Chondrocyte (in vitro differentiated cells): ENCODE data around the gene ANKFY1. TPM values are rescaled to one million over a fixed set of nuclear protein-coding genes. Genes with fewer than 3 reads are reported as not detected.
A peak's percentile ranks its signal among the peaks of the same experiment; 100 is the strongest.

Experiments used
- DNase-seq: peaks from one replicate; pipeline ENCODE4 v3.0.0; 2021; ENCODE audit warnings: mixed read lengths, low spot score
- H3K27ac Mint-ChIP-seq: one replicate; pipeline ENCODE4 v1.8.0; 2021; ENCODE audit warnings: mild to moderate bottlenecking, moderate library complexity, mixed read lengths; ENCODE audit not compliant: unreplicated experiment
- H3K27me3 Mint-ChIP-seq: 2 replicates; pipeline ENCODE4 v1.8.0; 2021; ENCODE audit warnings: low read depth, mixed read lengths
- H3K36me3 Mint-ChIP-seq: 2 replicates; pipeline ENCODE4 v1.8.0; 2021; ENCODE audit warnings: low read depth, mixed read lengths
- H3K4me1 Mint-ChIP-seq: 2 replicates; pipeline ENCODE4 v1.8.0; 2021; ENCODE audit warnings: low read depth, mild to moderate bottlenecking, mixed read lengths
- H3K4me3 Mint-ChIP-seq: one replicate; pipeline ENCODE4 v1.8.0; 2021; ENCODE audit warnings: mild to moderate bottlenecking, moderate library complexity, mixed read lengths; ENCODE audit not compliant: unreplicated experiment
- H3K9me3 Mint-ChIP-seq: 2 replicates; pipeline ENCODE4 v1.8.0; 2021; ENCODE audit warnings: low read depth, mixed read lengths
- total RNA-seq: library from RNA; stranded (reverse); gene quantifications from 3 replicates; pipeline ENCODE4 v1.2.1, GENCODE V29; 2021
- TF ChIP-seq, protein P1 (sequence below): fragments of 200-600 bp; sonication (generic); IDR thresholded peaks from 2 replicates; pipeline ENCODE4 v1.5.0; 2021; ENCODE audit warnings: antibody characterized with exemption, mild to moderate bottlenecking, moderate library complexity

The ANKFY1 gene
- total RNA-seq, 1 donor from 2014 or later, result 44.7 TPM

DNA sequence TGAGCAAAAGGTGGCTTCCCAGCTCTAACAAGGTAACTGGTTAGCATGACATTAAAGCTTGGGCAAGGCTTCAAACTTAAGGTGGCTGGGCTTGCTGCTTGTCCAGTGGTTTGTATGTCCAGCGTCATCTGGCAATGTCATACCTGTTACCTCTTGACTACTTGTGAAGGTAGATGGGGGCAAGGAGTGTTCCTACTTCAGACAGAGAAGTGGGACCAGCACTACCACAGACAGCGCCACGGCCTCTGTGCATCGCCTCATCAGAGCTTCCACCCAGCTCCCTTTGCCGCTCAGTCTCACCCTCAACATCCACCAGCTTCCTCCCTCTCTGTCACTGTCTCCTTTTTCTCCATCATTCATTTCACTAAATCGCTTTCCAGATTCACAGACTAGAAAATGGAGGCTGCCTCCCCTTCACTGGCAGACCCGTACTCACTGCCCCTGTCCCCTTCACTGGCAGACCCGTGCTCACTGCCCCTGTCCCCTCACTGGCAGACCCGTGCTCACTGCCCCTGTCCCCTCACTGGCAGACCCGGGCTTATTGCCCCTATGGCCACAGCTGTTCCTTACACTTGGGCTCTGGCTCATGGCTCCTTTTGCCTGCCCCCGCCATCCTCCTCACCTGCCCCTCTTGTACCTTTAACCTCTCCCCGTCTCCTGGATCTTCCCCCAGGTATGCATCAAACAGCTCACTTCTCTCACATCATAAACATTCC lies 106.0 kb downstream of the ANKFY1 start:
- no peaks in the 10 kb centered on the region for H3K9me3 Mint-ChIP-seq
- no peak overlapping the region for H3K4me3 Mint-ChIP-seq
- peaks cover 4% of the 10 kb centered on the region for H3K36me3 Mint-ChIP-seq
- H3K4me1 Mint-ChIP-seq, result peaks cover 19% of the 10 kb centered on the region
- TF ChIP-seq, protein P1, sequence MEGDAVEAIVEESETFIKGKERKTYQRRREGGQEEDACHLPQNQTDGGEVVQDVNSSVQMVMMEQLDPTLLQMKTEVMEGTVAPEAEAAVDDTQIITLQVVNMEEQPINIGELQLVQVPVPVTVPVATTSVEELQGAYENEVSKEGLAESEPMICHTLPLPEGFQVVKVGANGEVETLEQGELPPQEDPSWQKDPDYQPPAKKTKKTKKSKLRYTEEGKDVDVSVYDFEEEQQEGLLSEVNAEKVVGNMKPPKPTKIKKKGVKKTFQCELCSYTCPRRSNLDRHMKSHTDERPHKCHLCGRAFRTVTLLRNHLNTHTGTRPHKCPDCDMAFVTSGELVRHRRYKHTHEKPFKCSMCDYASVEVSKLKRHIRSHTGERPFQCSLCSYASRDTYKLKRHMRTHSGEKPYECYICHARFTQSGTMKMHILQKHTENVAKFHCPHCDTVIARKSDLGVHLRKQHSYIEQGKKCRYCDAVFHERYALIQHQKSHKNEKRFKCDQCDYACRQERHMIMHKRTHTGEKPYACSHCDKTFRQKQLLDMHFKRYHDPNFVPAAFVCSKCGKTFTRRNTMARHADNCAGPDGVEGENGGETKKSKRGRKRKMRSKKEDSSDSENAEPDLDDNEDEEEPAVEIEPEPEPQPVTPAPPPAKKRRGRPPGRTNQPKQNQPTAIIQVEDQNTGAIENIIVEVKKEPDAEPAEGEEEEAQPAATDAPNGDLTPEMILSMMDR, result no peak
- no peak overlapping the region for H3K27ac Mint-ChIP-seq
- DNase-seq, result no peak
- H3K27me3 Mint-ChIP-seq, result no peaks in the 10 kb centered on the region

DNA sequence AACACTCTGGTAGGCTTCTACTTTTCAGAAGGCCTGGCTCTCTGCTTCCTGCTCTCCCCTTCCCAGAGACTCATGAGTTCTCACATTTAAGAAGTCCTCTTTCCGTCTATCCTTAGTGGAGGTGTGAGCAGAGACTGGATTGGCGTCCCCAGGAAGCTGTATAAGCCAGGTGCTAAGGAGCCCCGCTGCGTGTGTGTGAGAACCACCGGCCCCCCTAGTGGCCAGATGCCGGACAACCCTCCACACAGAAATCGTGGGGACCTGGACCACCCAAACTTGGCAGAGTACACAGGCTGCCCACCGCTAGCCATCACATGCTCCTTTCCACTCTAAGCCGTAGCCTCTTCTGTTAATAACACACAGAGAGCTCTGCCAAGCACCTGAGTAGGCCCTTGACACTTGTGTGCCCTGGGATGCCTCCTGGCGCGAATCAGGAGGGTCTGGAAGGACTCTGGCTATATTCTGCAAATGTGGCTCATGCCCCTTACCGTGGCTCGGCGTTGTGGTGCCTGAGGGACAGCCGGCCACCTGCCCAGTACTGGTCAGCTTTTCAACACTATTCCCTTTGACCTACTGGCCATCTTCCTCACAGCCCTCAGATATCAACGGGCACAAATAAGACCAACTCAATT lies 106.9 kb downstream of the ANKFY1 start:
- no peak for DNase-seq
- H3K4me3 Mint-ChIP-seq, result no peak overlapping the region
- no peak overlapping the region for H3K27ac Mint-ChIP-seq
- peaks cover 15% of the 10 kb centered on the region for H3K4me1 Mint-ChIP-seq
- H3K9me3 Mint-ChIP-seq, result no peaks in the 10 kb centered on the region
- H3K27me3 Mint-ChIP-seq, result no peaks in the 10 kb centered on the region
- H3K36me3 Mint-ChIP-seq, result peaks cover 3% of the 10 kb centered on the region
- TF ChIP-seq, protein P1, result peak; percentile 26

DNA sequence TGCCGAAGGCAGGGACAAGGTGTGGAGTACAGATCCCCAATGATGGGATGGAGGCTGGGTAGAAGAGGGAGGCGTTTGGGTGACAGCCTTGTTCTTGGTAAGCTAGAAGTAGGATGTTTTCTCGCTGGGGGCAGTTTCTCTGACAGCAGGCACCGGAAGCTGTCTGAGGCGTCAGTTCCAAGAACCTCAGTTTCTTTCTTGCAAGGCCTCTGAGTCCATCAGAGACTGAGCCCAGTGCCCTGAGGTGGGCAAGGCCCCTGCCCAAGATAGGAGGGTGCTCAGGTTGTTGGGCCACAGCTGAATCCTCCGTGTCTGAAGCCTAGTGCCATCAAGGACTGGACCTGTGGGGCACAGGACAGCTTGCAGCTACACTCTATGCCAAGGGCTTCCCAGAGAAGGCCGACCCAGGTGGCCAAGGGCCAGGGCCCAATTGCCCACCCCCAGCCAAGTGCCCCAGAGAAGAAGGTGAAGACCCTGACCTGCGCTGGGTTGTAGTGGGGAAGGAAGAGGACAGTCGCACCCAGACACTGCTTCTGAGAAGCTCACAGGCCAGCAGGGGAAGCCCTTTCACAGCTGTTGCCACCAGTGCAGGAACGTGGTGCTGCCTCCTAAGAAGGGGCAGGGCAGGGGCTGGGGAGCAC lies 107.7 kb downstream of the ANKFY1 start:
- TF ChIP-seq, protein P1, result no peak
- H3K4me1 Mint-ChIP-seq, result peaks cover 7% of the 10 kb centered on the region

DNA sequence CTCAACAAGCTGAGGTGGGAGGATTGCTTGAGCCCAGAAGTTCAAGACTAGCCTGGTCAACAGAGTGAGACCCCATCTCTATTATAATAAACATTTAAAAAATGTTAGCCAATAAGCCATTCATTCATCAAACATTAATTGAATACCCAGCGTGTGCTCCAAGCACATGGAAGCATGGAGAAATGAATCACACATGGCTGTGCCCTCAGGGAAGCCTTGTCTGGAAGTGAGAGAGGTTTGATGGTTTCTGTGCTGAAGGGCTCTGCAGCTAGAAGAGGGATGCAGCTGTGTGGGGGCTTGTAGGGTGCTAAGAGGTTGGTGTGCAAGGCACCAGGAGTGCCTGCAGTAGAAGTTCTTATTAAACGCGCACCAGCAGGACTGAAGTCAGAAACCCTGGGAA lies 109.6 kb downstream of the ANKFY1 start:
- TF ChIP-seq, protein P1, result no peak
- no peak overlapping the region for H3K4me3 Mint-ChIP-seq
- no peak for DNase-seq
- H3K27ac Mint-ChIP-seq, result no peak overlapping the region
- H3K36me3 Mint-ChIP-seq, result peaks cover 6% of the 10 kb centered on the region
- H3K4me1 Mint-ChIP-seq, result peaks cover 3% of the 10 kb centered on the region
- no peaks in the 10 kb centered on the region for H3K9me3 Mint-ChIP-seq
- H3K27me3 Mint-ChIP-seq, result no peaks in the 10 kb centered on the region

More for the DNA sequence above, 107.7 kb downstream of the ANKFY1 start:
- Mint-ChIP-seq H3K9me3 (no peaks in the 10 kb centered on the region), H3K36me3 (peaks cover 4% of the 10 kb centered on the region), H3K27me3 (no peaks in the 10 kb centered on the region), H3K4me3 (no peak overlapping the region), H3K27ac (peak overlapping the region; percentile 58)
- DNase-seq, result no peak

DNA sequence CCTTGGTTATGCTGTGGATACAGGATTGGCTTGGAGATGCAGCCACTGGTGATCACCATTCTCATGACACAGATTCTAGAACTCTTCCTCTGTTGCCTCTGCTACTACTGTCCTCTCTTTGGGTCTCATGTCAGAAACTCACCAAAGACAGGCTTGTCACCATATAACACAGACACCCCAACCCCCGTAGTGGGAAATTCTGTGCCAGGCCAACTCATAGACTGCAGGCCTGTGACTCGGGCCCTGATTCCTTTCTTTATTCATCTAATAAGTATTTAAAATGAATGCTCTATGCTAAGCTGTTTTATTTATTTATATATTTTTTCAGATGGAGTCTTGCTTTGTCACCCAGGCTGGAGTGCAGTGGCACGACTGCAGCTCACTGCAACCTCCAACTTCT lies 111.3 kb downstream of the ANKFY1 start:
- Mint-ChIP-seq H3K4me1 (peaks cover 3% of the 10 kb centered on the region), H3K9me3 (no peaks in the 10 kb centered on the region), H3K27ac (peak overlapping the region; percentile 37), H3K27me3 (no peaks in the 10 kb centered on the region), H3K4me3 (no peak overlapping the region), H3K36me3 (peaks cover 6% of the 10 kb centered on the region)
- no peak for DNase-seq
- TF ChIP-seq, protein P1, result no peak
